Transverse colon (tissue), 3 donors: ENCODE measurements around the gene TREH.

Experiments used
- CTCF ChIP-seq, 5 experiments: fragments of 200-600 bp in 3 of 5; fragments of 450-650 bp in 2 of 5; sonication (generic) in 3 of 5; IDR thresholded peaks; 1 replicate in 2 of 5; 2 replicates in 3 of 5; pipeline ENCODE4 v1.5.1; 2016 to 2017; ENCODE audit warnings: antibody characterized with exemption in 5 of 5, inconsistent platforms in 3 of 5, mild to moderate bottlenecking in 2 of 5, moderate library complexity in 1 of 5
- POLR2A ChIP-seq: fragments of 450-650 bp; IDR thresholded peaks from one replicate; pipeline ENCODE4 v1.6.1; 2016; ENCODE audit warnings: antibody characterized with exemption, mild to moderate bottlenecking, moderate library complexity

- TF ChIP-seq CTCF (IDR thresholded peaks at IDR 0.05) (no peak), POLR2A (no peak)
Measured at GRCh38 chr11:118672846-118673245, 6.6 kb downstream of the TREH start.
